Spleen (tissue), 11 donors: Measurements from ENCODE around the gene DAZAP1. TPM values are rescaled to one million over a fixed set of nuclear protein-coding genes. Genes with fewer than 3 reads are reported as not detected.
A peak's percentile ranks its signal among the peaks of the same experiment; 100 is the strongest.

Experiments
- DNase-seq: peaks from one replicate; pipeline ENCODE4 v3.0.0-alpha.2; 2020
- H3K27ac ChIP-seq, 8 donors: fragments of 200-600 bp; sonication (generic) in 7 of 8; 1 replicate in 4 of 8; 2 replicates in 4 of 8; pipeline versions ENCODE4 v1.5.0 to v1.8.0; 2016 to 2021; ENCODE audit warnings: inconsistent platforms in 4 of 8, mild to moderate bottlenecking in 4 of 8, moderate library complexity in 1 of 8
- H3K27me3 ChIP-seq, 7 donors: fragments of 200-600 bp; sonication (generic) in 6 of 7; replicated peaks in 1 of 7; 1 replicate in 4 of 7; 2 replicates in 3 of 7; pipeline versions ENCODE4 v1.5.0 to v1.8.0; 2016 to 2021; ENCODE audit warnings: inconsistent platforms in 3 of 7, mild to moderate bottlenecking in 1 of 7
- H3K36me3 ChIP-seq, 6 donors: fragments of 200-600 bp; sonication (generic) in 5 of 6; 1 replicate in 4 of 6; 2 replicates in 2 of 6; pipeline versions ENCODE4 v1.5.0 to v1.8.0; 2016 to 2021; ENCODE audit warnings: inconsistent platforms in 2 of 6
- H3K4me1 ChIP-seq, 6 donors: fragments of 200-600 bp; sonication (generic) in 5 of 6; 1 replicate in 3 of 6; 2 replicates in 3 of 6; pipeline versions ENCODE4 v1.5.0 to v1.8.0; 2016 to 2021; ENCODE audit warnings: inconsistent platforms in 3 of 6
- H3K4me3 ChIP-seq, 8 donors: fragments of 200-600 bp; sonication (generic) in 7 of 8; 1 replicate in 4 of 8; 2 replicates in 4 of 8; pipeline versions ENCODE4 v1.5.0 to v1.8.0; 2016 to 2021; ENCODE audit warnings: inconsistent platforms in 4 of 8, mild to moderate bottlenecking in 4 of 8, moderate library complexity in 2 of 8
- H3K9me3 ChIP-seq, 8 donors: fragments of 200-600 bp; sonication (generic) in 7 of 8; 1 replicate in 4 of 8; 2 replicates in 4 of 8; pipeline versions ENCODE4 v1.5.0 to v1.8.0; 2016 to 2021; ENCODE audit warnings: inconsistent platforms in 4 of 8
- POLR2A ChIP-seq, 3 donors: fragments of 450-650 bp; IDR thresholded peaks; one replicate each; pipeline ENCODE4 v1.5.1; 2017; ENCODE audit warnings: antibody characterized with exemption in 3 of 3, mild to moderate bottlenecking in 1 of 3
- POLR2AphosphoS5 ChIP-seq, 3 donors: sonication (generic); formaldehyde crosslinking; IDR thresholded peaks; one replicate each; pipeline ENCODE4 v1.5.1; 2017; ENCODE audit warnings: antibody characterized with exemption in 3 of 3
- WGBS, 5 donors: extraction: QIAGEN DNeasy Blood & Tissue Kit in 3 of 5; methylation state at CpG; one replicate each; pipeline versions ENCODE4 v1.1.5 to v1.1.7; 2013 to 2018; 5-methylcytosine and 5-hydroxymethylcytosine counted together
- intact Hi-C: fragments of 100-400 bp; cut with DNase I; formaldehyde crosslinking; loops from one replicate; pipeline ENCODE4 v1.15.0; 2023; ENCODE audit warnings: low total_unique reads
- polyA plus RNA-seq, 3 donors: library from polyadenylated mRNA; stranded (reverse); fragments of 200-250 nt; gene quantifications; one replicate each; pipeline ENCODE4 v1.2.1, GENCODE V29; 2013
- total RNA-seq, 7 donors: library from RNA; depleted of rRNA in 3 of 7; stranded (reverse); fragments of >200 nt in 3 of 7; fragmentation: NEBNext Ultra II Directional in 4 of 7; extraction: Animal tissue kit (Norgen Biotek cat#: 25700) in 4 of 7; gene quantifications; one replicate each; pipeline versions ENCODE4 v1.1.0 to v1.2.1, GENCODE V29; 2016 to 2021
- TF ChIP-seq, protein P1 (sequence below), 11 experiments: fragments of 200-600 bp in 7 of 11; fragments of 450-650 bp in 4 of 11; sonication (generic) in 4 of 11; IDR thresholded peaks in 8 of 11; conservative IDR thresholded peaks in 3 of 11; 1 replicate in 7 of 11; 2 replicates in 4 of 11; pipeline versions ENCODE4 v1.4.0 to v1.8.0; 2016 to 2021; ENCODE audit warnings: antibody characterized with exemption in 11 of 11, inconsistent platforms in 4 of 11, mild to moderate bottlenecking in 1 of 11
- donor health status: healthy with polysubstance abuse.
- donor health status: DM: no; HTN: no; CAD: no; lungs with moderate emphysema.
- donor health status: DM: no; HTN: no; CAD: no.
- donor health status: Bipolar disorder and iron deficiency.
- donor health status: healthy.
- donor health status: DM: no; HTN: no; CAD: no.
- donor health status: DM: yes; HTN: yes; CAD: no.

The DAZAP1 gene
- total and polyA plus RNA-seq, 10 donors: 43.8 to 137 (median 99.6) TPM

DNA sequence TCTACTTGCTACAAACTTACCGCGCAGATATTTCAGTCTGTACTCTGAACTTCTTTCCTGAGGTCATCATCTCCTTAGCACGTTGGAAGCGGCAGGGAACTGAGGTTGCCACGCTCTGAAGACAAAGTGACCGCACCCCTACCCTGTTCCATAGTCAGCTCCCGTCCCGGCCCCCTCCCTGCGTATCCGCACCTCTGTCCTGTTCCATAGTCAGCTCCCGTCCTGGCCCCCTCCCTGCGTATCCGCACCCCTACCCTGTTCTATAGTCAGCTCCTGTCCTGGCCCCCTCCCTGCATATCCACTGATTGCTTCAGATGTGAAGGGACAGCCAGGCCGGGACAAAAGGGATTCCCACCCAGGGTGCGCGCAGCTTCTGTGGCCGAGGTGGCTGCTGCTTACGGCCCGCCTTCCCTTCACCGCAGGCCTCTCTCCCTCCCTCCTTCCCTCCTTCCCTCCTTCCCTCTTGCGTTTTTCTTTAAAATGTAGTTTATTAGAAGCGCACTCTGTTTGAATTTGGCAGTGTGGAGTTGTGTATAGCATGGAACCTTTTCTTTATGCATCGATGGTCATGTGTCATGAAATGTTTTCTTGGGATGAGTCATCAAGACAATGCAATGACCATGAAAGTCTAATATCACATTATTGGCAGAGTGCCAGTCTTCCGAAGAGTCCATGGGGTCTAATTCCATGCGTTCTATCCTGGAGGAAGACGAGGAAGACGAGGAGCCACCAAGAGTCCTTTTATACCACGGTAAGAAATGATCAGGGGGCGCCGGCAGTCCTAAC, 45.6 kb upstream of the DAZAP1 start:
- H3K27ac ChIP-seq: peak overlapping the region in 7 of 8 donors; percentile 33 to 65 (median 47)
- peak overlapping the region in 1 of 8 donors; percentile 26 for H3K4me3 ChIP-seq
- H3K27me3 ChIP-seq: no peaks in the 10 kb centered on the region
- TF ChIP-seq POLR2AphosphoS5 (IDR thresholded peaks at IDR 0.05) (no peak), POLR2A (IDR thresholded peaks at IDR 0.05) (no peak)
- TF ChIP-seq, protein P1, sequence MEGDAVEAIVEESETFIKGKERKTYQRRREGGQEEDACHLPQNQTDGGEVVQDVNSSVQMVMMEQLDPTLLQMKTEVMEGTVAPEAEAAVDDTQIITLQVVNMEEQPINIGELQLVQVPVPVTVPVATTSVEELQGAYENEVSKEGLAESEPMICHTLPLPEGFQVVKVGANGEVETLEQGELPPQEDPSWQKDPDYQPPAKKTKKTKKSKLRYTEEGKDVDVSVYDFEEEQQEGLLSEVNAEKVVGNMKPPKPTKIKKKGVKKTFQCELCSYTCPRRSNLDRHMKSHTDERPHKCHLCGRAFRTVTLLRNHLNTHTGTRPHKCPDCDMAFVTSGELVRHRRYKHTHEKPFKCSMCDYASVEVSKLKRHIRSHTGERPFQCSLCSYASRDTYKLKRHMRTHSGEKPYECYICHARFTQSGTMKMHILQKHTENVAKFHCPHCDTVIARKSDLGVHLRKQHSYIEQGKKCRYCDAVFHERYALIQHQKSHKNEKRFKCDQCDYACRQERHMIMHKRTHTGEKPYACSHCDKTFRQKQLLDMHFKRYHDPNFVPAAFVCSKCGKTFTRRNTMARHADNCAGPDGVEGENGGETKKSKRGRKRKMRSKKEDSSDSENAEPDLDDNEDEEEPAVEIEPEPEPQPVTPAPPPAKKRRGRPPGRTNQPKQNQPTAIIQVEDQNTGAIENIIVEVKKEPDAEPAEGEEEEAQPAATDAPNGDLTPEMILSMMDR (IDR thresholded peaks at IDR 0.05 in 8 of 11, conservative IDR thresholded peaks at IDR 0.05 in 3 of 11): no peak
- H3K36me3 ChIP-seq: peaks cover 0 to 97% (median 51%) of the 10 kb centered on the region in 6 donors
- WGBS, 5 donors: 78 to 86% (median 82%) methylated on average over 30 of the region's 30 CpGs
- intact Hi-C loops: no loop called here
- no peaks in the 10 kb centered on the region for H3K9me3 ChIP-seq
- DNase-seq: no peak
- H3K4me1 ChIP-seq: peaks cover 12 to 64% (median 41%) of the 10 kb centered on the region in 6 donors

DNA sequence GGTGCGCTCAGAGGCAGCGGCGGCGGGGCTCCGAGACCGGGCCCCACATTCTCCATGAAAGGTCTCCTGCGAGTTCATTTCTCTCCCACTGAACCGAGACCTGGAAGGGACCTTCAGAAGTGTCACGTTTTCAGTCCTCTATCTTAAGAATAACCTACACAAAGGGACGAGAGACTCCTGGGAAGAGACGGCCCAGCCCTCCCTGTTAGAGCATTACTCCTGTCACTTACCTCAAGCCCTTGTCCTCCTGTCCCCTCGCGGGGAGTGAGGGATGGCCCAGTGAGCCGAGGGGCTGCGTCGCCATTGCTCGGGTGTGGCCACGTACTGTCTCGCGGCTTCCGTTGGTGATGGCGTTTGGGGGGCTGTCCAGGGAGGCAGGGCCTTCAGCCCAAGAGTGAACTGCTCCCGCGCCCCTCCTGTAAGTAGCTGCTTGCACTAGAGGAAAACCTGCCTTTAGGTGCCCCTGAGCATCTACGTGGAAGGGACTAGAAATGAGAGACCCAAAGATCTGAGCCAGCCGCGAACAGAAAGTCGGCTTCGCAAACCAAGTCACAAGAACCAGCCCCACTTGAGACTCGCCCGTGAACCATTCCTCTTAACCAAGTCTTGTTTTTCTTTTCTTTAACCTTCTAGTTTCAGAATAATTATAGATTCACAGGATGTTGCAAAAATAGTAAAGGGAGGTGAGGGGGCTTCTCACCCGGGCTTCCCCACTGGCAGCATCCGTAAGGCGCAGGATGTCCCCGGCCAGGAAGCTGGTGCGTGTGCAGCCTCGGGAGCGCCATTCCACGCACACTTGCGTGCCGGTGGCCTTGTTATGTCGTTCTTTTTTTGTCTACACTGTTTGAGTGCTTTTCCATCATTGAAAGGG, 44.8 kb upstream of the DAZAP1 start:
- Histone ChIP-seq H3K27me3 (no peaks in the 10 kb centered on the region), H3K4me1 (peaks cover 12 to 67% (median 40%) of the 10 kb centered on the region in 6 donors), H3K9me3 (no peaks in the 10 kb centered on the region), H3K4me3 (no peak overlapping the region), H3K27ac (peak overlapping the region in 6 of 8 donors; percentile 20 to 65 (median 50)), H3K36me3 (peaks cover 0 to 97% (median 52%) of the 10 kb centered on the region in 6 donors)
- TF ChIP-seq, protein P1 (IDR thresholded peaks at IDR 0.05 in 8 of 11, conservative IDR thresholded peaks at IDR 0.05 in 3 of 11): no peak
- TF ChIP-seq POLR2AphosphoS5 (IDR thresholded peaks at IDR 0.05): peak in 1 of 3 donors; percentile 43
- no peak for TF ChIP-seq POLR2A (IDR thresholded peaks at IDR 0.05)
- DNase-seq: no peak
- WGBS, 5 donors: 69 to 77% (median 76%) methylated on average over 40 to 42 of the region's 42 CpGs
- intact Hi-C loops: no loop called here

DNA sequence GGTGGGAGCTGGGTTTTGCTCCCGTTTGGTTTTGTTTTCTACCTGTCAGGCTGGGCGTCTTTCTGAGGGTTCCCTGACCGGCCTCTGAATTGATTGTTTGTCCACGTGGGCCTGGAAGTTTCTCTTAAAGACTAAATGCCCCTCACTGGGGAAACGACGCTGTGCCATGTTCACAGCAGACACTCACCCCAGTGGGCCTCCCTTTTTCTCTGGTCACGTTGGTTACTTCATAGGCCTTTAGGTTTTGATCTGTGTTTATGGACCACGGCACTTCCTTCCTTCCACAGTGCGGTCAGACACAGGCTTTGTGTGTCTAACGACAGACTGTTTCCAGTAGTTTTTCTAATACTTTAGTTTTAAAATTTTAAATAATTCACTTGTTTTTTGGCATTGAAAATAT, 43.8 kb upstream of the DAZAP1 start:
- intact Hi-C loops: no loop called here
- DNase-seq: no peak
- H3K4me1 ChIP-seq: peaks cover 12 to 77% (median 40%) of the 10 kb centered on the region in 6 donors
- no peak for TF ChIP-seq POLR2AphosphoS5 (IDR thresholded peaks at IDR 0.05)
- TF ChIP-seq POLR2A (IDR thresholded peaks at IDR 0.05): no peak
- TF ChIP-seq, protein P1 (IDR thresholded peaks at IDR 0.05 in 8 of 11, conservative IDR thresholded peaks at IDR 0.05 in 3 of 11): no peak
- no peaks in the 10 kb centered on the region for H3K27me3 ChIP-seq
- H3K9me3 ChIP-seq: no peaks in the 10 kb centered on the region
- peaks cover 0 to 97% (median 49%) of the 10 kb centered on the region in 6 donors for H3K36me3 ChIP-seq
- WGBS, 5 donors: 20 to 38% (median 28%) methylated on average over 10 of the region's 10 CpGs
- H3K4me3 ChIP-seq: peak overlapping the region in 4 of 8 donors; percentile 1 to 30 (median 3)
- H3K27ac ChIP-seq: peak overlapping the region in 6 of 8 donors; percentile 23 to 65 (median 50)
